RWPE1 (cell line): ENCODE measurements around the gene TRIM8.
A peak's percentile ranks its signal among the peaks of the same experiment; 100 is the strongest.

ENCODE experiments used
- CTCF ChIA-PET: fragments of 350-600 bp; sonication (Branson Sonifier 250); formaldehyde crosslinking; extraction: SDS; loops from one replicate; lab custom pipeline; 2021; lab: Yijun Ruan, JAX
- POLR2A ChIA-PET: fragments of 400-600 bp; formaldehyde crosslinking; extraction: SDS; loops from one replicate; lab custom pipeline; 2020; ENCODE audit warnings: antibody characterized with exemption; ENCODE audit not compliant: low non-redundant PET; lab: Yijun Ruan, JAX
- DNase-seq: peaks from one replicate; pipeline ENCODE4 v3.0.0; 2012; ENCODE audit warnings: low spot score
- H3K27ac ChIP-seq: fragments of 450-650 bp; 2 replicates; pipeline ENCODE4 v1.5.1; 2017
- TF ChIP-seq, protein P1 (sequence below): fragments of 450-650 bp; conservative IDR thresholded peaks from 2 replicates; pipeline ENCODE4 v1.5.1; 2017; ENCODE audit warnings: low read depth, mild to moderate bottlenecking

TRIM8 gene

DNA sequence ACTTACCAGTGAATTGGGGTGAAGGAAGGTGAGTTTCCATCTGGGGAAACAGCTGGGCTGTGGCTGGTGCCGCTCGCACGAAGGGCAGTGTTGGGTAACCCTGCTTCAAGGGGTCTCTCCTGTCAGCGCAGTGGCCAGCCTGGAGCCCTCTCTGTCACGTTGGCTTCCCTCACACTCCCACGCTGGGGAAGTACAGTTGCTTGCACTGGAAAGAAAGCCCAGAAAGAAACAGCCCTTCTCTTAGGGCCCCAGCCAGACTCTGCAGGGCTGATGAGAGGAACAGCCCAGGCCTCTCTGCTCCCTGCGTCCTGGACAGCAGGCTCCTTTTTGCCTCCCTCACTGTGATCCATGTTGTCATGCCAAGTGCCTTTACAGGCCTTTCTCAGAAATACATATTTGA lies 40.3 kb upstream of the TRIM8 start:
- DNase-seq = no peak
- CTCF ChIA-PET = interaction anchor here (1.0 to 1.7 kb wide), 2 partner anchors 11 to 41 kb away, joined by 4 to 5 read pairs; partner anchors contain the start of gene TRIM8

DNA sequence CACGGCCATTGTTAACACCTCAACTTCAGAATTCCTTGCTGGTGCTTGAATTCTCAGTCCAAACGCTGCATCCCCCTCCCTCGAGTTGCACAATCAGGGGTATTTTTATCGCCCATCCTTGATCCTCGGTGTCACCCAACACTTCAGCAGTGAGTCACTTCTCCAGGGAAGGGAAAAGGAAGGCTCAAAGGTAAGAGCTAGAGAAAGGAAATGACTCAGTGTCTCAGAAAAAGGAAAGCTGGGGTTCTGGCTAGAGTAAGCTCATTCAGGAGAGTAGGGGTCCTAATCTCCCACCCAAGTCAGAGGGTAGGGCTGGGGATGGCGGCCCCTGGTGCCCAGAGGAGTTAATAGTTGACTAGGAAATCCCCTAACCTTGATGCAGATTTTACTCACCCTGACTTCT lies 39.8 kb upstream of the TRIM8 start:
- peak overlapping the region; percentile 88 for H3K27ac ChIP-seq
- CTCF ChIA-PET = interaction anchor here (0.6 to 1.7 kb wide), 3 partner anchors 11 to 106 kb away, joined by 3 to 5 read pairs (median 4); partner anchors contain the start of gene TRIM8

More for the DNA sequence above, 40.3 kb upstream of the TRIM8 start:
- TF ChIP-seq, protein P1, sequence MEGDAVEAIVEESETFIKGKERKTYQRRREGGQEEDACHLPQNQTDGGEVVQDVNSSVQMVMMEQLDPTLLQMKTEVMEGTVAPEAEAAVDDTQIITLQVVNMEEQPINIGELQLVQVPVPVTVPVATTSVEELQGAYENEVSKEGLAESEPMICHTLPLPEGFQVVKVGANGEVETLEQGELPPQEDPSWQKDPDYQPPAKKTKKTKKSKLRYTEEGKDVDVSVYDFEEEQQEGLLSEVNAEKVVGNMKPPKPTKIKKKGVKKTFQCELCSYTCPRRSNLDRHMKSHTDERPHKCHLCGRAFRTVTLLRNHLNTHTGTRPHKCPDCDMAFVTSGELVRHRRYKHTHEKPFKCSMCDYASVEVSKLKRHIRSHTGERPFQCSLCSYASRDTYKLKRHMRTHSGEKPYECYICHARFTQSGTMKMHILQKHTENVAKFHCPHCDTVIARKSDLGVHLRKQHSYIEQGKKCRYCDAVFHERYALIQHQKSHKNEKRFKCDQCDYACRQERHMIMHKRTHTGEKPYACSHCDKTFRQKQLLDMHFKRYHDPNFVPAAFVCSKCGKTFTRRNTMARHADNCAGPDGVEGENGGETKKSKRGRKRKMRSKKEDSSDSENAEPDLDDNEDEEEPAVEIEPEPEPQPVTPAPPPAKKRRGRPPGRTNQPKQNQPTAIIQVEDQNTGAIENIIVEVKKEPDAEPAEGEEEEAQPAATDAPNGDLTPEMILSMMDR = no peak
- POLR2A ChIA-PET = no interaction called here
- peak overlapping the region; percentile 88 for H3K27ac ChIP-seq

DNA sequence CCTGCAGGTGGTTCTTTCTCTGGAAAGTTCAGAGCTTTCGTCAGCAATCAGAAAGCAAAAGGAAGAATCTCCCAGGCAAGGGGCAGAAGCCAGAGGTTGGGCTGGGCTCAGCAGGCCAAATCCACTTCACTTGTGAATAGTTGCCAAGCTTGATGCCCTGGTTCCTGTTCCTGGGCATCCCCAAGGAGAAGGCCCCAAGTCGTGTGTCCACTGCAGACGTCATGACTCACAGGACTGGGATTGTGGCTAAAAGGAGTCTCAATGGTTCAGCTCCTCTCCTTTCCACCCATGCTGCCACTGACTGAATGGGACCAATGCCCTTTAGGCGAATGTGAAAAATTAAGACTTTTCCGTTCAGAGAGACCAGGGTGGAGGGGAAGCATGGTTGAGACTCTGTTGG lies 38.6 kb upstream of the TRIM8 start:
- POLR2A ChIA-PET = no interaction called here
- TF ChIP-seq, protein P1 = no peak
- DNase-seq = no peak
- peak overlapping the region; percentile 88 for H3K27ac ChIP-seq
- CTCF ChIA-PET = interaction anchor here (0.6 to 1.7 kb wide), 4 partner anchors 9 to 127 kb away, joined by 3 to 5 read pairs (median 4); partner anchors contain the start of gene TRIM8

More for the DNA sequence above, 39.8 kb upstream of the TRIM8 start:
- POLR2A ChIA-PET = no interaction called here
- TF ChIP-seq, protein P1 = no peak
- DNase-seq = peak; percentile 97

DNA sequence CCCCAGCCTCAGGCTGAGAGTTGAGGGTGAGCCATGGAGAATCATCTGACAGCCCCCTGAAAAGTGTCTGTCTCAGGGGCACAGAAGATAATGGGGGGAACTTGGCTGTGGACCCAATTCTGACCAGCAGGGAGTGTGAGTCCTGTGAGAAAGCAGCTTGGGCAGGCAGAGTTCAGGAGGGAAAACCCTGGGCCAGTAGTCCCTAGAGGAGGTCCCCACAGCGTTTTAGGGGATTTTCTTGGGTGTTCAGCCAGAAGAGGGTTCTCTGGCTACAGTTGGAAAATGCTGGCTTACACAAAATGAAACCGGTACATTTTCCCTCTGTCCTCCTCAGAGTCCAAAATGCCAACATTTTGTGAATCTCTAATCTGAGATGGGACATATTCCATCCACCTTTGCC lies 35.8 kb upstream of the TRIM8 start:
- DNase-seq = no peak
- no peak overlapping the region for H3K27ac ChIP-seq
- ChIA-PET POLR2A (no interaction called here), CTCF (interaction anchor here (0.8 to 1.0 kb wide), 2 partner anchors 12 to 18 kb away, joined by 3 read pairs; no protein-coding TSS in a partner anchor)
- TF ChIP-seq, protein P1 = no peak

DNA sequence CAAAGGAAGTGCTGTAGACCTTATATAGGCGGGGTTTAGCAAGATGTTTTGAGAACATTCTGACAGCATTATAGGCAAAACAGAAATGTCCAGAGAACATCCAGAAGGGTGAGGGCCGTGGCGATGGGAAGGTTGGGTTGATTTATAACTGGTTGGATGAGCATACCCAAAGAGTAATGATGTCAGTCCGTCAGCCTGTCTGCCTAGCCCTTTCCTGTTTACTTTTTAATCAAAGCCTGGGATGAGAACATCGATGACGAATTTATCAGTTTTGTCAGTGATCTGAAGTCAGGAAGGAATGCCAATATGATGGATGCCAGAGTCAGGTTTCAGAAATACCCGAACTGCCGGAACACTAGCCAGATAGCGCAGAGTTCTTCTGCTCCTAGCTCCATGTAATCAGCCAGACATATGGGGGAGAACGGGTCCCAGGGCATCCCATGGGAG lies 33.8 kb upstream of the TRIM8 start:
- ChIA-PET CTCF (no interaction called here), POLR2A (interaction anchor here (1.1 kb wide), 1 partner anchor 16 kb away, joined by 3 read pairs; no protein-coding TSS in a partner anchor)
- no peak for DNase-seq
- H3K27ac ChIP-seq = no peak overlapping the region
- TF ChIP-seq, protein P1 = no peak

DNA sequence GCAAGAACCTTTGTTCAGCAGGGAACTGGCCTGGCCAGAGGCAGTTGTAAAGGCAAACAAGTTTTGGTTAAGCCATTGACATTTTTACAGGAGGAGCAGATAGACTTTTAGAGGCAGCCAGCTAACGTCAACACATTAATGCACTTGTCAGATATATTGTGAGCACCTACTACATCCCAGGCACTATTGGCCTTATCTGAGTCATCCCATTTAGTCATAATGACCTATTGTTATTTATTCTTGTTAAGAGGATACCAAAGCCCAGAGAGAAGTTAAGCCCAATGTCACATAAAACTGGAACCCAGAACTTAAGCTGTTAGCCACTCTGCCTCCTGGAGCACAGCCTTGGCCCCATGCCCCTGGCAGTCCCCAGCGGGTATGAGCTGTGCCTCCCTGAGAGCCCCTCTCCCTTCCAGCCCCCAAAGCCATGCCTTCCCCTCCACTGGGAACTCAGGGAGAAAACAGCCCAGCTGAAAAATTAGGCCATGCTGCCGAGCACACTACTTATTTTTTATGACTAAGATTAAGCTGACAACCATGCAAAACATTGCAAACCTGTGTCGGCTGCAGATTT lies 32.7 kb upstream of the TRIM8 start:
- ChIA-PET CTCF (interaction anchor here (0.8 kb wide), 1 partner anchor 9 kb away, joined by 3 read pairs; no protein-coding TSS in a partner anchor), POLR2A (interaction anchor here (1.1 kb wide), 1 partner anchor 15 kb away, joined by 3 read pairs; no protein-coding TSS in a partner anchor)
- TF ChIP-seq, protein P1 = no peak
- peak; percentile 44 for DNase-seq
- peak overlapping the region; percentile 14; the same call in 1 of the 2 replicates for H3K27ac ChIP-seq
